ENCODE results near the gene SCYL1.

Gene SCYL1

GRCh38 chr11:65497141-65498041 is 27.5 kb upstream of the SCYL1 start:
- peak; percentile 88 for DNase-seq (ENCODE audit: low spot score)

DNA sequence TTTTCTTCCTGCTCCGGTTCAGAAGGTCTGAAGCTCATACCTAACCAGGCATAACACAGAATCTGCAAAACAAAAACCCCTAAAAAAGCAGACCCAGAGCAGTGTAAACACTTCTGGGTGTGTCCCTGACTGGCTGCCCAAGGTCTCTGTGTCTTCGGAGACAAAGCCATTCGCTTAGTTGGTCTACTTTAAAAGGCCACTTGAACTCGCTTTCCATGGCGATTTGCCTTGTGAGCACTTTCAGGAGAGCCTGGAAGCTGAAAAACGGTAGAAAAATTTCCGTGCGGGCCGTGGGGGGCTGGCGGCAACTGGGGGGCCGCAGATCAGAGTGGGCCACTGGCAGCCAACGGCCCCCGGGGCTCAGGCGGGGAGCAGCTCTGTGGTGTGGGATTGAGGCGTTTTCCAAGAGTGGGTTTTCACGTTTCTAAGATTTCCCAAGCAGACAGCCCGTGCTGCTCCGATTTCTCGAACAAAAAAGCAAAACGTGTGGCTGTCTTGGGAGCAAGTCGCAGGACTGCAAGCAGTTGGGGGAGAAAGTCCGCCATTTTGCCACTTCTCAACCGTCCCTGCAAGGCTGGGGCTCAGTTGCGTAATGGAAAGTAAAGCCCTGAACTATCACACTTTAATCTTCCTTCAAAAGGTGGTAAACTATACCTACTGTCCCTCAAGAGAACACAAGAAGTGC is 26.7 kb upstream of the SCYL1 start:
- no peak for TF ChIP-seq CTCF (IDR thresholded peaks at IDR 0.05; ENCODE audit: extremely low read depth, missing control alignments)
- no peak for DNase-seq (ENCODE audit: low spot score)

More at GRCh38 chr11:65497141-65498041, 27.5 kb upstream of the SCYL1 start:
- TF ChIP-seq CTCF (IDR thresholded peaks at IDR 0.05; ENCODE audit: extremely low read depth, missing control alignments) = no peak

- no peak for DNase-seq (ENCODE audit: low spot score)
- no peak for TF ChIP-seq CTCF (IDR thresholded peaks at IDR 0.05; ENCODE audit: extremely low read depth, missing control alignments)
Observed at GRCh38 chr11:65498727-65498976, 26.2 kb upstream of the SCYL1 start.

GRCh38 chr11:65498977-65499712 is 25.7 kb upstream of the SCYL1 start, which contains the start of gene MALAT1:
Gene MALAT1, plus strand, starts transcription at chr11:65499045.
- TF ChIP-seq CTCF (IDR thresholded peaks at IDR 0.05; ENCODE audit: extremely low read depth, missing control alignments) = no peak
- DNase-seq (ENCODE audit: low spot score) = peak; percentile 68

GRCh38 chr11:65499713-65500386 is 25.0 kb upstream of the SCYL1 start:
- no peak for TF ChIP-seq CTCF (IDR thresholded peaks at IDR 0.05; ENCODE audit: extremely low read depth, missing control alignments)
- no peak for DNase-seq (ENCODE audit: low spot score)

GRCh38 chr11:65500387-65501185 is 24.3 kb upstream of the SCYL1 start:
- no peak for TF ChIP-seq CTCF (IDR thresholded peaks at IDR 0.05; ENCODE audit: extremely low read depth, missing control alignments)
- DNase-seq (ENCODE audit: low spot score) = no peak

Data from GM20000 (cell line).